ENCODE results near the gene ZBTB7C. TPM values are rescaled to one million over a fixed set of nuclear protein-coding genes. Genes with fewer than 3 reads are reported as not detected.

ZBTB7C gene
- total RNA-seq, 4 donors from 2014 or later: 5.0 to 14.1 (median 13.3) TPM

DNA sequence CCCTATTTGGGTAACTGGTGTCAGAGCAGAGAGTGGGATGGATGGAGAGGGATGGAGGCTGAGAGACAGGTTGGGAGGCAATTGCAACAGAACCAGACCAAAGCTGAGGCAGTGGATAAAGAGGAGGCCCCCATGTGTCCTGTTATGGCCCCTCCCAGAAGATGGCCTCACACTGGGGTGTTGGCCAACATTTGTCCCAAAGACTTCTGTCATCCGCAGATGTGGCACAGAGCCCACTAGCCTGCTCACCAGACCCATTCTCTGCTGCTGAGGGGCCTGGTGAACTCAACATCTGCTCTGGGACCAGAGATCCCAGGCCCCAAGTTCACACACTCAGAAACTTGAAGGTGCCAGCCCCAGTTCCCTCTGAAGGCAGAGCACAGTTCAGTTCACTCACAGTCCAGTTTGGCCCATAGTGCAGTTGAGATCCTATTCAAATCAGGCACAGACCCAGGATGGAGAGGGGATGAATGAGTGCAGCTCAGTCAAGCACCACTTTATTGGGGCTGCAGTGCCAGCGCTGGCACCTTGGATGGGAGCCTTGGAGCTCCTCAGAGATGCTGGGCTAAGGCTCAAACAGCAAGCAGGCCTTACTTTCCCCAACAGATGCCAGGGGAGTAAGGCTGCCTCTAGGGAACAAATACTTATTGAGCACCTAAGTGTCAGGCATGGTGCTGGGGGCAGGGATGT lies 189.2 kb downstream of the ZBTB7C start:
- TF ChIP-seq CTCF (IDR thresholded peaks at IDR 0.05): no peak
- DNase-seq (ENCODE audit: low spot score): no peak
- no peak for ATAC-seq (ENCODE audit: low FRiP score)

DNA sequence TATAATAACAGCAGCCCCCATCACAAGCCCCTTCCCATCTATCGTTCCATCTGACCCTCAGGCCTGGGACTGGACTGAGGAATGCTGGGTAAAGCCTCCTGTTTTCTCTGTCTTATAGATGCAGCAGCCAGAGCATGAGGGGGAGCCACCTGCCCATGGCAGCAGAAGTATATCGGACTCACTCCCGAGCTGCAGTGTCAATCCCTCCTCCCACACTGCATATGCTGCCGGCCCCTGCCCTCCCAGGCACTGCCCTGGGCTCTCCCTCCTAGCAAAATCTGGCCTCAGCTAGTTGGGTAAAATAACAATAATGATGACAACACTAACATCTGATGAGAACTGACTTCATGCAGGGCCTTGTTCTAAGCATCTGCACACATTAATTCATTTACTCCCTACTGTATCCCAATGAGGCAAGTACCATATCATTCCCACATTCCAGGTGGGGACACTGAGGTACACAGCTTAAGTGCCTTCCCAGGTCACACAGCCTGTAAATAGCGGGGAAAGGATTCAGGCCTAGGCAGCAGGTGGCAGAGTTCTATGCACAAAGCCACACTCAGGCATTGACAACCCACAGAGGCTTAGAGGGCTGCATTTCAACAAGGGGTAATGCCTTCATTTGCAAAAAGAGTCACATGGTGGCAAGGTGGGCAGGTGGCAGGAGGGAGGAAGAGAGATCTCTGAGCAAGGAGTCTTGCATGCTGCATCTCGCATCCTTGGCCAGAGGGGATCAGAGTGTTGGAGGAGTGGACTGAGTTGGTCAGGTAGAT lies 190.0 kb downstream of the ZBTB7C start:
- no peak for TF ChIP-seq CTCF (IDR thresholded peaks at IDR 0.05)
- ATAC-seq (ENCODE audit: low FRiP score): no peak
- DNase-seq (ENCODE audit: low spot score): no peak

- no peak for TF ChIP-seq CTCF (IDR thresholded peaks at IDR 0.05)
- DNase-seq (ENCODE audit: low spot score) (no peak), ATAC-seq (ENCODE audit: low FRiP score) (peak; percentile 12)
Observed at GRCh38 chr18:48218285-48219022, 190.7 kb downstream of the ZBTB7C start.

DNA sequence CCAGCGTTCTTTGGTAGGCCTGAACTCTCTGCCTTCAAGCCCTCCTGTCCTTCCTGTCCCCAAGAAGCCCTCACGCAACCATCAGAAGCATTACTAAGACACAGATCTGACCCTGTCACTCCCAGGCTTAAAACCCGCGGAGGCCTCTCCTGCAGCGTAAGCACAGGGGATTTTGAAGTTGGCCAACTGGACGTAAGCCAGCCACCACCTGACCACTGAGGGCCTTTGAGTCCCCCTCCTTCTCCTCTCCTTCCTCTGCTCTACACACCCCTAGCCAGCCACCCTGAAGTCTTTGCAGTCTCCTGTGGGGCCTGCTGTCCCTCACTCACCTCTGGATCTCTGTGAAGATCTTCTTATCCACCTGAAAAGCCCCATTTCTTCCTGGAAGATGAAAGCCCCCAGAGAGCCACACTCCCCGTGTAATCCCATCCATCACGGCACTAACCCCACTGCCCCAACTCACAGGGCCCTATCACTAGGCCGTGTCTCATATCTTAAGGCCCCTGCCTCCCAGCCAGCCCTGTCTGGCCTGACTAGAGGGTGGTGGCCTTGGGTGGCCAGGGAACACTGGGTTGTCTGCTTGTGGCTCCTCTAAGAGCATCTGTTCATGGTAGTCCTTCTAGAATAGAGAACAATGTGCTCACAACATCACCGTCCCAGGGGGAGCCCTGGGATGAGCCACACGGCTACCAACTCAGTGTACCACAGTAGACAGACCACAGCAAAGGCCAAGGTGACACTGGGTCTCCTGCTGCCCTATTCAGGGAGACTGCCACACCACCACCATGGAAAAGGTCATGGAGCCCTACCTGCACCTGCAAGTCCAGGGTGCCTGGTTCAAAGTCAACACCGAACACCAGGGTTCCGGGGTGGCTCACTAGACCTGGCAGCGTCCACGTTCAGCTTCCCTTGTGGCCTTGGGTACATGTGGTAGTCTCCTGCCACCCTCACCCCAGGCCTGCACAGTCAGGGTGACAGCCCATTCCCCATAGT lies 191.6 kb downstream of the ZBTB7C start:
- TF ChIP-seq CTCF (IDR thresholded peaks at IDR 0.05): no peak
- ATAC-seq (ENCODE audit: low FRiP score) (no peak), DNase-seq (ENCODE audit: low spot score) (no peak)

DNA sequence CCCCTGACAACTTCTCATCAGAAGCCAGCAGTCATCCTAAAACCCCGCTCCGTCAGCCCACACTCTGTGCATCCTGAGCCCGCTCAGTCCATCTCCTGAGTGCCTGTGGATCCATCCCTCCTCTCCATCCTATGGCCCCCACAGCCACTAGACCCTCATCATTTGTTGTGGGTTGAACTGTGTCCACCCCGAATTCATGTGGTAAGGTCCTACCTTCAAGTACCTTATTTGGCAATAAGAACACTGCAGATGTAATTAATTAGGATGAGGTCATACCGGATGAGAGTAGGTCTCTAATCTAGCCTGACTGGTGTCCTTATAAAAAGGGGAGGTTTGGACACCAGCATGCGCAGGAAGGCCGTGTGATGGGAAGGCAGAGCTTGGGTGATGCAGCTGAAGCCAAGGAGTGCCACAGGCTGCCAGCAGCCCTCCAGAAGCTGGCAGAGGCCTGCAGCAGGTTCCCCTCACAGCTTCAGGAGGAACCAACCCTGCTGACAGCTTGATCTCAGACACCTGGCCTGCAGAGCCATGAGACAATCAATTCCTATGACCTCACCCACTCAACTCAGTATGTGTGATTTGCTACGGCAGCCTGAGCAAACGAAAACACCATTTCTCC lies 192.4 kb downstream of the ZBTB7C start:
- DNase-seq (ENCODE audit: low spot score) (no peak), ATAC-seq (ENCODE audit: low FRiP score) (no peak)
- no peak for TF ChIP-seq CTCF (IDR thresholded peaks at IDR 0.05)
